ENCODE measurements around the gene ZBTB7B.
"Not testable (repeated sequence)": the region's sequence is repeated elsewhere in the genome, so short reads cannot be mapped to it uniquely, and the experiment has no call there.

Gene ZBTB7B

DNA sequence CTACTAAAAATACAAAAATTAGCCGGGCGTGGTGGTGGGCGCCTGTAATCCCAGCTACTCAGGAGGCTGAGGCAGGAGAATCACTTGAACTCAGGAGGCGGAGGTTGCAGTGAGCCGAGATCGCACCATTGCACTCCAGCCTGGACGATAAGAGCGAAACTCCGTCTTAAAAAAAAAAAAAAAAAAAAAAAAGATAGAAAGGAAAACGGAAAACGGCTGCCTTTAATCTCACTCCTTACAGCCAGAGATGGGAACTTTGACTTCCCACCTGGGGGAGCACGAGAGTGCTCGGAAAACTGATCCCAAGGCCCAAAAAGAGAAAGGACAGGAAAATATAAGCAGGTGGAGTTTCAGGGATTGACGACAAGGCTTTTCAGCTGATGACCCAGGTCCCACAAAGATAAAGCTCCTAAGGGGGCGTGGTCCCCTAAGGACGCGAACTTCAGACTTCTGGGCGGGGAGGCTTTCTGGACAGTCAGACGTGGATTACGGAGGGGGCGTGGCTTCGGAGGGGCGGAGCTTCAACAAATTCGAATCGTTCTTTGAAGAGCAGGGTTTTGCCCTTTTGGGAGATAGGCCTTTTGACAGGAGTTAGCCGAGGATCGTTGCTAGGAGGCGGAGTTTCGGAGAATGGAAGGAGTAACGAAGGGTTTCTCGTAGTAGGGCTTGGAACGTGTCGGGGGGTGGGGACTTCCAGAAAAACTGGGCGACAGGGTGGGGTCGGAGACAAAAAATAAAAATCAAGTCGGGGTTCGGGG lies 29.1 kb upstream of the ZBTB7B start:
- TF ChIP-seq, protein P1, sequence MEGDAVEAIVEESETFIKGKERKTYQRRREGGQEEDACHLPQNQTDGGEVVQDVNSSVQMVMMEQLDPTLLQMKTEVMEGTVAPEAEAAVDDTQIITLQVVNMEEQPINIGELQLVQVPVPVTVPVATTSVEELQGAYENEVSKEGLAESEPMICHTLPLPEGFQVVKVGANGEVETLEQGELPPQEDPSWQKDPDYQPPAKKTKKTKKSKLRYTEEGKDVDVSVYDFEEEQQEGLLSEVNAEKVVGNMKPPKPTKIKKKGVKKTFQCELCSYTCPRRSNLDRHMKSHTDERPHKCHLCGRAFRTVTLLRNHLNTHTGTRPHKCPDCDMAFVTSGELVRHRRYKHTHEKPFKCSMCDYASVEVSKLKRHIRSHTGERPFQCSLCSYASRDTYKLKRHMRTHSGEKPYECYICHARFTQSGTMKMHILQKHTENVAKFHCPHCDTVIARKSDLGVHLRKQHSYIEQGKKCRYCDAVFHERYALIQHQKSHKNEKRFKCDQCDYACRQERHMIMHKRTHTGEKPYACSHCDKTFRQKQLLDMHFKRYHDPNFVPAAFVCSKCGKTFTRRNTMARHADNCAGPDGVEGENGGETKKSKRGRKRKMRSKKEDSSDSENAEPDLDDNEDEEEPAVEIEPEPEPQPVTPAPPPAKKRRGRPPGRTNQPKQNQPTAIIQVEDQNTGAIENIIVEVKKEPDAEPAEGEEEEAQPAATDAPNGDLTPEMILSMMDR (IDR thresholded peaks at IDR 0.05; ENCODE audit: low read depth, low read length, missing control alignments) = peak; percentile 37
- H3K4me3 ChIP-seq (ENCODE audit: low read depth, low read length) = peak overlapping the region; percentile 78
- H3K27me3 ChIP-seq (replicated peaks) = no peaks in the 10 kb centered on the region
- in situ Hi-C loops (cut with HindIII; ENCODE audit: low pct_ligation_motif_present, low sequenced_read_pairs) = no loop called here
- H3K36me3 ChIP-seq (replicated peaks) = no peaks in the 10 kb centered on the region
- peak overlapping the region; percentile 96 for H3K27ac ChIP-seq
- peak; percentile 98 for DNase-seq

DNA sequence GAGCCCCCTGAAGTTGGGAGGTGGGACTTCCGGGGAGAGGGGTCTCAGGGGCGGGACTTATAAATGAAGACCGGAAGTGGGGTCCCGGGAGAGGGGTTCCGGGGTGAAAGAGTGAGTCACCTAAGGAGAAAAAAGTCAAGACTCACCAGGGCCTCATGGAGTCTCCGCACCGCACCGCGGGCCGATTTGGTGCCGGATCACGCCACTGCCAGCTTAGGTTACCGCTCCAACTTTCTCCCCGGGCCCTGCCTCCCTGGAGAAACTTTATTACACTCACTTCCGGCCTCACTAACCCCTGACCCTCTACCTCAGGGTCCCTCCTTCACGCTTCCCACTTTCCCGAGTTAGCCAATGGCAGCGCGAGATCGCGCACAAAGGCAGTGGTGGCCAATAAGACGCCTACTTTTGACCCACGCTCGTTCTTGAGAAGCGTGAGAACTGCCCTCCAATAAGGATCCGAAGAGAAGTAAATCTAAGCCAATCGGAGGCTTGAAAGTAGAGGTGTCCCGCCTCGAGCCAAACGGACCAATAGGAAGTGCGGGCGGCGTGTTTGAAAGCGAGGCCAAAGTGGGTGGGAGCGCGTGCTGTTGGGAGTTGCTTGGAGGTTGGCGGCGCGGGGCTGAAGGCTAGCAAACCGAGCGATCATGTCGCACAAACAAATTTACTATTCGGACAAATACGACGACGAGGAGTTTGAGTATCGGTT lies 28.3 kb upstream of the ZBTB7B start, which contains the start of gene CKS1B:
CKS1B (plus strand) TSS at position 580 of the 706 bp plus-strand sequence; CDS start at position 645, 65 bp downstream.
- Histone ChIP-seq H3K36me3 (replicated peaks) (no peaks in the 10 kb centered on the region), H3K4me3 (ENCODE audit: low read depth, low read length) (peak within 1 kb of the TSS; percentile 78), H3K27me3 (replicated peaks) (no peaks in the 10 kb centered on the region), H3K27ac (peak within 1 kb of the TSS; percentile 96)
- DNase-seq = peak; percentile 100
- in situ Hi-C loops (cut with HindIII; ENCODE audit: low pct_ligation_motif_present, low sequenced_read_pairs) = no loop called here
- TF ChIP-seq, protein P1 (IDR thresholded peaks at IDR 0.05; ENCODE audit: low read depth, low read length, missing control alignments) = no peak

DNA sequence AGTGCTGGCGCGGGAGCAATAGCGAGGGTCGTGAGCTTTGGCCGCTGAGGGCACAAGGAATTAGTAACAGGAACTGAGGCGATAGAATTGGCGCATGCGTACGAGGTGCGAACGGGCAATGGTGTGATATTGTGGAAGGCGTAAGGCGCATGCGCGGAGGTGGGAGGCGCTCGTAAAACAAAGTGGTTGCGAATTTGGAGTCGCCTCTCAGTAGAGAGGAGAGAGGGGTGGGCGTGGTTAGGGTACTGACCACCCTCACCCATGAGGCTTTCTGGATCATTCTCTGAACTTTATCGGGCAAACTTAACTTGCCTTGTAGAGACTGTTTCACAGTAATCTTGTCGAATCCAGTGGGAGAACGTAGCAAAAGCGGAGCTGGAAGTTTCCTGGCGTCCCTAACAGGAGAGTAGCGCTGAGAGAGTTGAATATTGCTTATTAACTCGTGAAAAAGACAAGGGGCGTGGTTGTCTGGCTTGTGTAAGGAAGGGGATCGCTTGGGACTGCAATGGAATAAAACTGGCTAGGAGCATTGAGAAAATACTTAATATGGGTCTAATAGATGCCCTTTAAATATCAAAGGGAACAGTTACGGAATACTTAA lies 27.7 kb upstream of the ZBTB7B start:
- TF ChIP-seq, protein P1 (IDR thresholded peaks at IDR 0.05; ENCODE audit: low read depth, low read length, missing control alignments) = no peak
- in situ Hi-C loops (cut with HindIII; ENCODE audit: low pct_ligation_motif_present, low sequenced_read_pairs) = no loop called here

DNA sequence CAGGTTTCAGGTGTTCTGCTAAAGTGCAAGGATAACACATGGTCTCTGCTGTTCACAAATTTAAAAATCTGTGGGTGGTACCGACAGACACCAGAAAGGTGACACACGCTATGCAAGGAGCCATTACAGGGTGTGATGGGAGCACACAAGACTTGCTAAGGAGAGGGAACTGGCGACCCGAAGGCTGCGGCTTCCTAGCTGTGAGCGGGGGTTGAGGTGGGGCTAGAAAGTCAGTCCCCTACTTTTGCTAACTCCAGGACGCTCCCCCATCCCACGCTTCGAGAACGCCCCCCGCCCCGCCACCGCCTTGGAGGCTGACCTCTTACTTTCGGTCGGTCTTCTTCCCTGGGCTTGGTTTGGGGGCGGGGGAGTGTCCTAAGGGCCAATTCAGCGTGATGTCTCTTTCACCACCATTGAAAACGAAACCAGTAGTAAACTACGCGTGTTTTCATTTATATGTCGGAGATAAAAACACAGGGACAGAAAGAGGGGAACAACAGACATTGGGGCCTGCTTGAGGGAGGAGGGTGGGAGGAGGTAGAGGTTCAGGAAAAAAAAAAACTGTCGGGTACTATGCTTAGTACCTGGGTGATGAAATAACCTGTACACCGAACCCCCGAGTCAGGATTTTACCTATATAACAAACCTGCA lies 27.1 kb upstream of the ZBTB7B start:
- H3K4me3 ChIP-seq (ENCODE audit: low read depth, low read length) = peak overlapping the region; percentile 78
- H3K27me3 ChIP-seq (replicated peaks) = no peaks in the 10 kb centered on the region
- no peaks in the 10 kb centered on the region for H3K36me3 ChIP-seq (replicated peaks)
- in situ Hi-C loops (cut with HindIII; ENCODE audit: low pct_ligation_motif_present, low sequenced_read_pairs) = no loop called here
- TF ChIP-seq, protein P1 (IDR thresholded peaks at IDR 0.05; ENCODE audit: low read depth, low read length, missing control alignments) = no peak
- peak; percentile 61 for DNase-seq
- peak overlapping the region; percentile 75 for H3K27ac ChIP-seq

More for the DNA sequence above, 27.7 kb upstream of the ZBTB7B start:
- Histone ChIP-seq H3K27me3 (replicated peaks) (no peaks in the 10 kb centered on the region), H3K4me3 (ENCODE audit: low read depth, low read length) (peak overlapping the region; percentile 78), H3K36me3 (replicated peaks) (no peaks in the 10 kb centered on the region), H3K27ac (peak overlapping the region; percentile 75)
- peak; percentile 93 for DNase-seq

DNA sequence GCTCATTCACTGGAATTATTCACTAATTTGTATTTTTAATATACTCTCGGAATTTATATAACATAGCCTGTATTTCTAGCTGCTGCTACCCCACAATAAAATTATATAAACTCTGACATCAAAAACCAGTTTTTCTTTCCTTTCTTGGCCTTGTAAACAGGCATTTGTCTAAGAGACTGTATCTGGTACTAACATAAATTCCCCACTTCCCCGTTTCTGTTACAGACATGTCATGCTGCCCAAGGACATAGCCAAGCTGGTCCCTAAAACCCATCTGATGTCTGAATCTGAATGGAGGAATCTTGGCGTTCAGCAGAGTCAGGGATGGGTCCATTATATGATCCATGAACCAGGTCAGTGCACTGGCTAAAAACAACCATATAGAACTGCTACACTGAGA lies 24.8 kb upstream of the ZBTB7B start:
- DNase-seq; H3K36me3 ChIP-seq (replicated peaks); H3K27me3 ChIP-seq (replicated peaks); H3K27ac ChIP-seq; H3K4me3 ChIP-seq (ENCODE audit: low read depth, low read length); in situ Hi-C loops (cut with HindIII; ENCODE audit: low pct_ligation_motif_present, low sequenced_read_pairs): not testable (repeated sequence)

All from brain microvascular endothelial cell (primary cell).